WTC11 (cell line): ENCODE data around the gene HOXB5. TPM values are rescaled to one million over a fixed set of nuclear protein-coding genes. Genes with fewer than 3 reads are reported as not detected.

Experiments used
- ATAC-seq: fragments of 200-7000 bp; cut with Tn5 transposase; 2 replicates; pipeline ENCODE4 v1.10.0; 2021; ENCODE audit warnings: mild to moderate bottlenecking, moderate library complexity
- CTCF ChIA-PET: fragments of 300-600 bp; sonication (Branson Sonifier 250); formaldehyde crosslinking; loops from one replicate; lab custom pipeline; 2021; ENCODE audit warnings: antibody characterized with exemption; lab: Charles Lee
- POLR2A ChIA-PET: fragments of 350-600 bp; sonication (Branson Sonifier 250); formaldehyde crosslinking; loops from one replicate; lab custom pipeline; 2021; ENCODE audit warnings: antibody characterized with exemption; lab: Charles Lee
- DNase-seq: peaks from one replicate; pipeline ENCODE4 v3.0.0; 2021; ENCODE audit warnings: low spot score
- H3K27ac Mint-ChIP-seq: 2 replicates; pipeline ENCODE4 v1.8.0; 2021; ENCODE audit warnings: mixed read lengths
- H3K27me3 Mint-ChIP-seq: 2 replicates; pipeline ENCODE4 v1.8.0; 2021; ENCODE audit warnings: low read depth, mild to moderate bottlenecking, moderate library complexity, mixed read lengths
- H3K36me3 Mint-ChIP-seq: 2 replicates; pipeline ENCODE4 v1.8.0; 2021; ENCODE audit warnings: mixed read lengths
- H3K4me1 Mint-ChIP-seq: 2 replicates; pipeline ENCODE4 v1.8.0; 2022; ENCODE audit warnings: mixed read lengths
- H3K4me3 Mint-ChIP-seq: 2 replicates; pipeline ENCODE4 v1.8.0; 2021; ENCODE audit warnings: mild to moderate bottlenecking, moderate library complexity, mixed read lengths
- H3K9me3 Mint-ChIP-seq: 2 replicates; pipeline ENCODE4 v1.8.0; 2021; ENCODE audit warnings: mixed read lengths
- AR ChIP-seq: fragments of 250-450 bp; sonication (Bioruptor Pico); IDR thresholded peaks from 2 replicates; pipeline ENCODE4 v1.9.0; 2021; ENCODE audit warnings: mild to moderate bottlenecking
- ATF6 ChIP-seq: sonication (generic); formaldehyde crosslinking; IDR thresholded peaks from 2 replicates; pipeline ENCODE4 v1.8.1; 2023; ENCODE audit warnings: mild to moderate bottlenecking, missing genetic modification reagents
- CTCF ChIP-seq: fragments of 200-600 bp; IDR thresholded peaks from 2 replicates; pipeline ENCODE4 v1.8.0; 2022; ENCODE audit warnings: antibody characterized with exemption
- E2F1 ChIP-seq: sonication (generic); formaldehyde crosslinking; IDR thresholded peaks from 2 replicates; pipeline ENCODE4 v1.8.0; 2022; ENCODE audit warnings: mild to moderate bottlenecking, missing genetic modification reagents
- E2F4 ChIP-seq: sonication (generic); formaldehyde crosslinking; IDR thresholded peaks from 2 replicates; pipeline ENCODE4 v1.8.1; 2022; ENCODE audit warnings: low read depth, mild to moderate bottlenecking, moderate library complexity, missing genetic modification reagents, borderline replicate concordance
- FOXP4 ChIP-seq: sonication (generic); formaldehyde crosslinking; IDR thresholded peaks from 2 replicates; pipeline ENCODE4 v1.8.0; 2022; ENCODE audit warnings: mild to moderate bottlenecking, missing genetic modification reagents
- GRHL2 ChIP-seq: fragments of 250-450 bp; sonication (Bioruptor Pico); IDR thresholded peaks from 2 replicates; pipeline ENCODE4 v1.8.0; 2022; ENCODE audit warnings: mild to moderate bottlenecking, moderate library complexity; ENCODE audit not compliant: insufficient replicate concordance, severe bottlenecking
- IRF1 ChIP-seq: sonication (generic); formaldehyde crosslinking; IDR thresholded peaks from 2 replicates; pipeline ENCODE4 v1.8.0; 2023; ENCODE audit warnings: missing genetic modification reagents
- JAZF1 ChIP-seq: fragments of 250-450 bp; sonication (Bioruptor Pico); IDR thresholded peaks from 2 replicates; pipeline ENCODE4 v1.9.0; 2021; ENCODE audit warnings: moderate library complexity, mild to moderate bottlenecking, inconsistent platforms
- JUN ChIP-seq: sonication (generic); formaldehyde crosslinking; IDR thresholded peaks from 2 replicates; pipeline ENCODE4 v1.8.0; 2023; ENCODE audit warnings: mild to moderate bottlenecking, missing genetic modification reagents
- MXD4 ChIP-seq: fragments of 250-450 bp; sonication (Bioruptor Pico); IDR thresholded peaks from 2 replicates; pipeline ENCODE4 v1.8.0; 2021; ENCODE audit warnings: mild to moderate bottlenecking, moderate library complexity, borderline replicate concordance
- PRRX2 ChIP-seq: fragments of 250-450 bp; sonication (Bioruptor Pico); IDR thresholded peaks from 2 replicates; pipeline ENCODE4 v1.8.0; 2021; ENCODE audit warnings: mild to moderate bottlenecking
- RORB ChIP-seq: fragments of 250-450 bp; sonication (Bioruptor Pico); IDR thresholded peaks from 2 replicates; pipeline ENCODE4 v1.9.0; 2021; ENCODE audit warnings: mild to moderate bottlenecking
- SMAD4 ChIP-seq: sonication (generic); formaldehyde crosslinking; IDR thresholded peaks from 2 replicates; pipeline ENCODE4 v1.8.0; 2022; ENCODE audit warnings: mild to moderate bottlenecking, missing genetic modification reagents
- SOX15 ChIP-seq: fragments of 250-450 bp; sonication (Bioruptor Pico); IDR thresholded peaks from 2 replicates; pipeline ENCODE4 v1.9.0; 2021; ENCODE audit warnings: mild to moderate bottlenecking
- STAT6 ChIP-seq: sonication (generic); formaldehyde crosslinking; conservative IDR thresholded peaks from 2 replicates; pipeline ENCODE4 v1.8.1; 2023; ENCODE audit warnings: mild to moderate bottlenecking, low read depth, missing genetic modification reagents, moderate library complexity
- ZMAT4 ChIP-seq: fragments of 250-450 bp; sonication (Bioruptor Pico); IDR thresholded peaks from 2 replicates; pipeline ENCODE4 v1.9.0; 2021; ENCODE audit warnings: mild to moderate bottlenecking
- ZNF138 ChIP-seq: sonication (generic); formaldehyde crosslinking; conservative IDR thresholded peaks from 2 replicates; pipeline ENCODE4 v1.8.1; 2022; ENCODE audit warnings: mild to moderate bottlenecking, moderate library complexity, missing genetic modification reagents
- ZNF232 ChIP-seq: sonication (generic); formaldehyde crosslinking; IDR thresholded peaks from 2 replicates; pipeline ENCODE4 v1.8.0; 2022; ENCODE audit warnings: mild to moderate bottlenecking, missing genetic modification reagents
- ZNF317 ChIP-seq: sonication (generic); formaldehyde crosslinking; IDR thresholded peaks from 2 replicates; pipeline ENCODE4 v1.8.1; 2023; ENCODE audit warnings: low read depth, mild to moderate bottlenecking, moderate library complexity, missing genetic modification reagents, borderline replicate concordance
- ZNF396 ChIP-seq: fragments of 250-450 bp; sonication (Bioruptor Pico); IDR thresholded peaks from 2 replicates; pipeline ENCODE4 v1.8.0; 2021; ENCODE audit warnings: mild to moderate bottlenecking, moderate library complexity, borderline replicate concordance
- total RNA-seq: library from RNA; stranded (reverse); gene quantifications from 3 replicates; pipeline ENCODE4 v1.2.3, GENCODE V29; 2021

The HOXB5 gene
- total RNA-seq, 1 experiment from 2014 or later: not detected

GRCh38 chr17:48569674-48570324, 23.8 kb downstream of the HOXB5 start (continued):
- TF ChIP-seq ATF6 (CRISPR knock-in tag) (no peak), SOX15 (CRISPR knock-in tag) (no peak), FOXP4 (CRISPR knock-in tag) (no peak), ZNF396 (CRISPR knock-in tag) (no peak), E2F1 (no peak), ZMAT4 (CRISPR knock-in tag) (no peak)

GRCh38 chr17:48569240-48569582, 24.4 kb downstream of the HOXB5 start:
- Mint-ChIP-seq H3K27me3 (no peaks in the 10 kb centered on the region), H3K36me3 (no peaks in the 10 kb centered on the region), H3K27ac (no peak overlapping the region), H3K4me1 (peaks cover 33% of the 10 kb centered on the region), H3K9me3 (no peaks in the 10 kb centered on the region), H3K4me3 (no peak overlapping the region)
- ATAC-seq (no peak), DNase-seq (no peak)
- POLR2A ChIA-PET: no interaction called here
- CTCF ChIA-PET: interaction anchor here (0.8 to 1.1 kb wide), 2 partner anchors 18 to 67 kb away, joined by 3 to 4 read pairs; no protein-coding TSS in a partner anchor
- TF ChIP-seq CTCF (no peak), ZNF138 (no peak), AR (no peak), MXD4 (CRISPR knock-in tag) (no peak), PRRX2 (CRISPR knock-in tag) (no peak), SMAD4 (CRISPR knock-in tag) (no peak), JAZF1 (CRISPR knock-in tag) (no peak), IRF1 (no peak), E2F4 (no peak), ZNF317 (no peak), JUN (no peak), STAT6 (no peak), ZNF232 (CRISPR knock-in tag) (no peak), RORB (CRISPR knock-in tag) (no peak), GRHL2 (CRISPR knock-in tag) (no peak)
